Endothelial cell (in vitro differentiated cells): ENCODE measurements around the gene CHCHD3. TPM values are rescaled to one million over a fixed set of nuclear protein-coding genes. Genes with fewer than 3 reads are reported as not detected.

ENCODE experiments used
- DNase-seq: peaks from one replicate; pipeline ENCODE4 v3.0.0; 2021; ENCODE audit warnings: low spot score
- H3K27ac Mint-ChIP-seq: one replicate; pipeline ENCODE4 v1.8.0; 2021; ENCODE audit warnings: mixed read lengths, inconsistent platforms; ENCODE audit not compliant: unreplicated experiment
- H3K27me3 Mint-ChIP-seq: one replicate; pipeline ENCODE4 v1.8.0; 2021; ENCODE audit warnings: mild to moderate bottlenecking, moderate library complexity, mixed read lengths, inconsistent platforms; ENCODE audit not compliant: unreplicated experiment
- H3K36me3 Mint-ChIP-seq: one replicate; pipeline ENCODE4 v1.8.0; 2021; ENCODE audit warnings: mild to moderate bottlenecking, low read depth, mixed read lengths, inconsistent platforms; ENCODE audit not compliant: unreplicated experiment
- H3K4me1 Mint-ChIP-seq: one replicate; pipeline ENCODE4 v1.8.0; 2021; ENCODE audit warnings: mild to moderate bottlenecking, mixed read lengths, inconsistent platforms; ENCODE audit not compliant: unreplicated experiment
- H3K4me3 Mint-ChIP-seq: one replicate; pipeline ENCODE4 v1.8.0; 2021; ENCODE audit warnings: mild to moderate bottlenecking, mixed read lengths, inconsistent platforms; ENCODE audit not compliant: unreplicated experiment
- H3K9me3 Mint-ChIP-seq: one replicate; pipeline ENCODE4 v1.8.0; 2021; ENCODE audit warnings: mixed read lengths, inconsistent platforms; ENCODE audit not compliant: unreplicated experiment
- CTCF ChIP-seq: fragments of 200-600 bp; sonication (generic); IDR thresholded peaks from one replicate; pipeline ENCODE4 v1.5.0; 2021; ENCODE audit warnings: antibody characterized with exemption; ENCODE audit not compliant: unreplicated experiment
- total RNA-seq: library from RNA; stranded (reverse); fragmentation: NEBNext Ultra II Directional; extraction: Animal tissue kit (Norgen Biotek cat#: 25700); gene quantifications from one replicate; pipeline ENCODE4 v1.2.1, GENCODE V29; 2021; ENCODE audit not compliant: unreplicated experiment

The CHCHD3 gene
- total RNA-seq, 1 donor from 2014 or later = 55.6 TPM

- Mint-ChIP-seq H3K27ac (no peak overlapping the region), H3K36me3 (no peaks in the 10 kb centered on the region), H3K4me1 (peaks cover 4% of the 10 kb centered on the region)
These were observed 52.4 kb downstream of the CHCHD3 start for GRCh38 chr7:133029463-133029862.

GRCh38 chr7:133027397-133027796, 54.5 kb downstream of the CHCHD3 start:
- DNase-seq = no peak
- H3K4me3 Mint-ChIP-seq = no peak overlapping the region
- H3K36me3 Mint-ChIP-seq = no peaks in the 10 kb centered on the region
- H3K27ac Mint-ChIP-seq = no peak overlapping the region
- no peaks in the 10 kb centered on the region for H3K9me3 Mint-ChIP-seq
- no peaks in the 10 kb centered on the region for H3K27me3 Mint-ChIP-seq
- H3K4me1 Mint-ChIP-seq = peaks cover 4% of the 10 kb centered on the region
- no peak for TF ChIP-seq CTCF

More at GRCh38 chr7:133029463-133029862, 52.4 kb downstream of the CHCHD3 start:
- no peak for DNase-seq
- Mint-ChIP-seq H3K9me3 (no peaks in the 10 kb centered on the region), H3K27me3 (no peaks in the 10 kb centered on the region), H3K4me3 (no peak overlapping the region)
- no peak for TF ChIP-seq CTCF

- H3K27me3 Mint-ChIP-seq = no peaks in the 10 kb centered on the region
- H3K4me1 Mint-ChIP-seq = peaks cover 6% of the 10 kb centered on the region
- no peak overlapping the region for H3K4me3 Mint-ChIP-seq
- no peaks in the 10 kb centered on the region for H3K9me3 Mint-ChIP-seq
- no peak overlapping the region for H3K27ac Mint-ChIP-seq
- H3K36me3 Mint-ChIP-seq = no peaks in the 10 kb centered on the region
- DNase-seq = no peak
- TF ChIP-seq CTCF = no peak
These were observed 55.6 kb downstream of the CHCHD3 start for GRCh38 chr7:133026210-133026859.

GRCh38 chr7:133025056-133025455, 56.8 kb downstream of the CHCHD3 start:
- Mint-ChIP-seq H3K4me3 (no peak overlapping the region), H3K9me3 (no peaks in the 10 kb centered on the region)

More at GRCh38 chr7:133025056-133025455, 56.8 kb downstream of the CHCHD3 start:
- H3K4me1 Mint-ChIP-seq = peaks cover 16% of the 10 kb centered on the region
- no peaks in the 10 kb centered on the region for H3K27me3 Mint-ChIP-seq
- TF ChIP-seq CTCF = no peak
- H3K36me3 Mint-ChIP-seq = no peaks in the 10 kb centered on the region
- no peak for DNase-seq
- no peak overlapping the region for H3K27ac Mint-ChIP-seq
